Smooth muscle cell (in vitro differentiated cells): ENCODE results near the gene DMD. TPM values are rescaled to one million over a fixed set of nuclear protein-coding genes. Genes with fewer than 3 reads are reported as not detected.
"Not testable (repeated sequence)": the region's sequence is repeated elsewhere in the genome, so short reads cannot be mapped to it uniquely, and the experiment has no call there.

ENCODE experiments used
- DNase-seq: peaks from one replicate; lab custom pipeline; 2025; ENCODE audit not compliant: unreplicated experiment; lab: John Stamatoyannopoulos, UW
- H2AFZ ChIP-seq: fragments of 200-600 bp; sonication (generic); 2 replicates; pipeline ENCODE4 v1.6.0; 2016; ENCODE audit warnings: antibody characterized with exemption, low read depth, mild to moderate bottlenecking
- H3F3A ChIP-seq: fragments of 200-600 bp; sonication (generic); 2 replicates; pipeline ENCODE4 v1.6.0; 2017; ENCODE audit warnings: antibody characterized with exemption, low read depth
- H3K27ac ChIP-seq: fragments of 200-600 bp; sonication (generic); 2 replicates; pipeline ENCODE4 v1.5.1; 2016; ENCODE audit warnings: low read depth, mild to moderate bottlenecking
- H3K27me3 ChIP-seq: fragments of 200-600 bp; sonication (generic); 2 replicates; pipeline ENCODE4 v1.6.1; 2016; ENCODE audit warnings: low read depth, mild to moderate bottlenecking
- H3K36me3 ChIP-seq: fragments of 200-600 bp; sonication (generic); 2 replicates; pipeline ENCODE4 v1.5.1; 2016; ENCODE audit warnings: low read depth
- H3K4me1 ChIP-seq: fragments of 200-600 bp; sonication (generic); 2 replicates; pipeline ENCODE4 v1.5.1; 2016; ENCODE audit warnings: low read depth
- H3K4me2 ChIP-seq: fragments of 200-600 bp; sonication (generic); 2 replicates; pipeline ENCODE4 v1.6.0; 2016; ENCODE audit warnings: mild to moderate bottlenecking
- H3K4me3 ChIP-seq: fragments of 200-600 bp; sonication (generic); 2 replicates; pipeline ENCODE4 v1.5.1; 2016; ENCODE audit warnings: mild to moderate bottlenecking
- H3K79me2 ChIP-seq: fragments of 200-600 bp; sonication (generic); 2 replicates; pipeline ENCODE4 v1.6.0; 2016; ENCODE audit warnings: low read depth, mild to moderate bottlenecking
- H3K9ac ChIP-seq: fragments of 200-600 bp; sonication (generic); 2 replicates; pipeline ENCODE4 v1.6.0; 2016; ENCODE audit warnings: low read depth
- H3K9me3 ChIP-seq: fragments of 200-600 bp; sonication (generic); replicated peaks from 2 replicates; pipeline ENCODE4 v1.5.1; 2016; ENCODE audit warnings: low read depth
- H4K20me1 ChIP-seq: fragments of 200-600 bp; sonication (generic); 2 replicates; pipeline ENCODE4 v1.6.0; 2016; ENCODE audit warnings: low read depth
- CTCF ChIP-seq: fragments of 200-600 bp; sonication (generic); IDR thresholded peaks from 2 replicates; pipeline ENCODE4 v1.5.1; 2017; ENCODE audit warnings: borderline replicate concordance, mild to moderate bottlenecking, antibody characterized with exemption; ENCODE audit not compliant: insufficient read depth, poor library complexity, severe bottlenecking
- WGBS: methylation state at CpG from one replicate; pipeline ENCODE4 v1.1.7; 2016; ENCODE audit warnings: low lambda C conversion rate; 5-methylcytosine and 5-hydroxymethylcytosine counted together
- polyA plus RNA-seq: library from polyadenylated mRNA; unstranded; fragments of >200 nt; fragmentation: Nextera tagmentation; extraction: Ambion mirVana; gene quantifications from 2 replicates; pipeline ENCODE4 v1.2.1, GENCODE V29; 2016
- total RNA-seq: library from RNA; depleted of rRNA; stranded (reverse); fragments of >200 nt; gene quantifications from 2 replicates; pipeline ENCODE4 v1.2.3, GENCODE V29; 2014

The DMD gene
- total and polyA plus RNA-seq, 2 experiments from 2014 or later: 12.3 to 12.6 TPM

GRCh38 chrX:32269866-32270265 is 941.5 kb downstream of the DMD start:
- Histone ChIP-seq H3K27ac (no peak overlapping the region), H2AFZ (no peak overlapping the region), H3K4me2 (no peak overlapping the region), H3K4me3 (no peak overlapping the region), H3K79me2 (no peaks in the 10 kb centered on the region), H3F3A (no peaks in the 10 kb centered on the region), H3K36me3 (no peaks in the 10 kb centered on the region), H3K4me1 (no peaks in the 10 kb centered on the region), H3K9ac (no peak overlapping the region), H3K9me3 (no peaks in the 10 kb centered on the region), H4K20me1 (no peaks in the 10 kb centered on the region), H3K27me3 (no peaks in the 10 kb centered on the region)
- DNase-seq: no peak
- no peak for TF ChIP-seq CTCF

GRCh38 chrX:32268207-32268606 is 943.1 kb downstream of the DMD start:
- Histone ChIP-seq H3K79me2 (no peaks in the 10 kb centered on the region), H3K27ac (no peak overlapping the region), H3K9me3 (no peaks in the 10 kb centered on the region), H3K27me3 (no peaks in the 10 kb centered on the region), H4K20me1 (no peaks in the 10 kb centered on the region), H3K4me2 (no peak overlapping the region), H2AFZ (no peak overlapping the region), H3K36me3 (no peaks in the 10 kb centered on the region), H3K4me3 (no peak overlapping the region), H3F3A (no peaks in the 10 kb centered on the region), H3K9ac (no peak overlapping the region), H3K4me1 (no peaks in the 10 kb centered on the region)
- TF ChIP-seq CTCF: no peak
- no peak for DNase-seq
- whole genome bisulfite sequencing: 80% methylated on average over 3 of the region's 3 CpGs

GRCh38 chrX:32267796-32268195 is 943.6 kb downstream of the DMD start:
- no peak for TF ChIP-seq CTCF
- 73% methylated on average over 2 of the region's 2 CpGs for WGBS

GRCh38 chrX:32246675-32247074 is 964.7 kb downstream of the DMD start:
- 32% methylated on average over 4 of the region's 4 CpGs for WGBS
- H3K9me3 ChIP-seq, H4K20me1 ChIP-seq, H3K36me3 ChIP-seq, H3K27me3 ChIP-seq, H3K4me2 ChIP-seq, H3K4me1 ChIP-seq, H3K9ac ChIP-seq, H3F3A ChIP-seq, H2AFZ ChIP-seq, H3K27ac ChIP-seq, DNase-seq, H3K79me2 ChIP-seq, H3K4me3 ChIP-seq: not testable (repeated sequence)
- peak; percentile 43 for TF ChIP-seq CTCF

More at GRCh38 chrX:32267796-32268195, 943.6 kb downstream of the DMD start:
- H3K36me3 ChIP-seq: no peaks in the 10 kb centered on the region
- H3K79me2 ChIP-seq: no peaks in the 10 kb centered on the region
- no peak overlapping the region for H3K9ac ChIP-seq
- H3K4me1 ChIP-seq: no peaks in the 10 kb centered on the region
- no peaks in the 10 kb centered on the region for H4K20me1 ChIP-seq
- no peaks in the 10 kb centered on the region for H3K27me3 ChIP-seq
- no peak overlapping the region for H3K4me3 ChIP-seq
- H3K9me3 ChIP-seq: no peaks in the 10 kb centered on the region
- no peak for DNase-seq
- no peak overlapping the region for H3K27ac ChIP-seq
- no peak overlapping the region for H3K4me2 ChIP-seq
- H3F3A ChIP-seq: no peaks in the 10 kb centered on the region
- no peak overlapping the region for H2AFZ ChIP-seq
